Thoracic aorta (tissue), 2 donors: ENCODE measurements around the gene CAB39L. TPM values are rescaled to one million over a fixed set of nuclear protein-coding genes. Genes with fewer than 3 reads are reported as not detected.
A peak's percentile ranks its signal among the peaks of the same experiment; 100 is the strongest.

Source experiments
- ATAC-seq: fragments of 150-250 bp; one replicate; pipeline ENCODE4 v1.8.0; 2017; ENCODE audit warnings: low read depth; ENCODE audit not compliant: insufficient number of reproducible peaks, low FRiP score
- DNase-seq: peaks from one replicate; pipeline ENCODE4 v3.0.0-alpha.2; 2020; ENCODE audit warnings: low spot score
- H3K27ac ChIP-seq, 2 donors: fragments of 200-600 bp; sonication (generic); 1 replicate in 1 of 2; 2 replicates in 1 of 2; pipeline ENCODE4 v1.5.1; 2016; ENCODE audit warnings: mild to moderate bottlenecking in 2 of 2, moderate library complexity in 2 of 2
- H3K27me3 ChIP-seq: fragments of 200-600 bp; sonication (generic); replicated peaks from 2 replicates; pipeline ENCODE4 v1.6.0; 2016; ENCODE audit warnings: mild to moderate bottlenecking; ENCODE audit not compliant: insufficient read depth
- H3K36me3 ChIP-seq: fragments of 200-600 bp; sonication (generic); one replicate; pipeline ENCODE4 v1.5.1; 2016
- H3K4me1 ChIP-seq, 2 donors: fragments of 200-600 bp; sonication (generic); 1 replicate in 1 of 2; 2 replicates in 1 of 2; pipeline versions ENCODE4 v1.5.1 to v1.6.0; 2016; ENCODE audit warnings: low read depth in 2 of 2, mild to moderate bottlenecking in 1 of 2; ENCODE audit not compliant: control insufficient read depth in 1 of 2
- H3K4me3 ChIP-seq: fragments of 200-600 bp; sonication (generic); 2 replicates; pipeline ENCODE4 v1.5.1; 2016; ENCODE audit warnings: mild to moderate bottlenecking
- H3K9me3 ChIP-seq: fragments of 200-600 bp; sonication (generic); 2 replicates; pipeline ENCODE4 v1.5.1; 2016
- total RNA-seq, 2 donors: library from RNA; depleted of rRNA; stranded (reverse); fragments of >200 nt; gene quantifications; one replicate each; pipeline versions ENCODE4 v1.1.0 to v1.2.3, GENCODE V29; 2016
- TF ChIP-seq, protein P1 (sequence below): fragments of 200-600 bp; sonication (generic); IDR thresholded peaks from one replicate; pipeline ENCODE4 v1.5.1; 2019; ENCODE audit warnings: antibody characterized with exemption

Gene CAB39L
- total RNA-seq, 2 donors from 2014 or later: 38.7 to 46.7 TPM

DNA sequence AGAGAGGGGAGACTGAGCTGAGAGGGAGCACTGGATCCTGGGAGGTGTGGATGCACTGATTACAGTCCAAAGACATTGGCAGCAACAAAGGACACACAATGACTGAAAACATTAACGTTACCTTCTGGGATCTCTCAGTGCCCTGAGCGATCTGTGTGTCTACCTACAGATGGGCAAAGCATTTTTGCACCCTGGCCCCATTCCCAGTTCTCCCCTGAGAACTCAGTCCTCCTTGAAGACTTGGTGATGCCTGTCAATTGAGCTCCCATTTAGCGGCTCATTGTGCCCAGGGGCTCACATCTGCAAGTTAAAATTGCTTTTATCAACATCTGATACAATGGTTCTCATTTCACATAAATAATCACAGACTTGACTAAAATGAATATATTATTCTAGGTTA, 133.6 kb downstream of the CAB39L start:
- Histone ChIP-seq H3K36me3 (peaks cover 4% of the 10 kb centered on the region), H3K9me3 (no peaks in the 10 kb centered on the region), H3K27me3 (no peaks in the 10 kb centered on the region), H3K4me1 (peaks cover 20 to 50% of the 10 kb centered on the region in 2 donors), H3K27ac (peak overlapping the region; percentile 76 to 83), H3K4me3 (no peak overlapping the region)
- DNase-seq: no peak
- TF ChIP-seq, protein P1, sequence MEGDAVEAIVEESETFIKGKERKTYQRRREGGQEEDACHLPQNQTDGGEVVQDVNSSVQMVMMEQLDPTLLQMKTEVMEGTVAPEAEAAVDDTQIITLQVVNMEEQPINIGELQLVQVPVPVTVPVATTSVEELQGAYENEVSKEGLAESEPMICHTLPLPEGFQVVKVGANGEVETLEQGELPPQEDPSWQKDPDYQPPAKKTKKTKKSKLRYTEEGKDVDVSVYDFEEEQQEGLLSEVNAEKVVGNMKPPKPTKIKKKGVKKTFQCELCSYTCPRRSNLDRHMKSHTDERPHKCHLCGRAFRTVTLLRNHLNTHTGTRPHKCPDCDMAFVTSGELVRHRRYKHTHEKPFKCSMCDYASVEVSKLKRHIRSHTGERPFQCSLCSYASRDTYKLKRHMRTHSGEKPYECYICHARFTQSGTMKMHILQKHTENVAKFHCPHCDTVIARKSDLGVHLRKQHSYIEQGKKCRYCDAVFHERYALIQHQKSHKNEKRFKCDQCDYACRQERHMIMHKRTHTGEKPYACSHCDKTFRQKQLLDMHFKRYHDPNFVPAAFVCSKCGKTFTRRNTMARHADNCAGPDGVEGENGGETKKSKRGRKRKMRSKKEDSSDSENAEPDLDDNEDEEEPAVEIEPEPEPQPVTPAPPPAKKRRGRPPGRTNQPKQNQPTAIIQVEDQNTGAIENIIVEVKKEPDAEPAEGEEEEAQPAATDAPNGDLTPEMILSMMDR: no peak
- no peak for ATAC-seq

DNA sequence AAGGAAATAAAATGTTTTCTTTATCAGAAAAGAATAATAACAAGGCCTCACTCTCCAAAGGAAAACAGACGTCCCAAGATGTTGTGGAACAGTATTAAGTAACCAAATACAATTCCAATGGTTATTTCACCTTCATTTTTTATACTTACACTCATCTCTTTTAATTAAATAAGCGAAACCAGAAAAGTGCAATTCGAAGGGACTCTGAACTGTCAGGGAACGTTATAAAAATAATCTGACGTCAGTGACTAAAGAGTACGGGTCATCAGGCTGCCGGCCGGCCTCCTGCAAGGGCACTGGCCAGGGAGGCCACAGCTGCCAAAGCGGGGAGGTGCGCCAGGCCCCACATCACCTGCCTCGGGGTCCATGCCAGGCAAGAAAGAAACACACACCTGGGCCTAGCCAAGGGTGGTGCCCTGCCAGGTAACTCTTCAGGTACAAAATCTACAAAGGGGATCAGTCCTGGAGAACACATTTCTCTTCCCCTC, 134.9 kb downstream of the CAB39L start:
- TF ChIP-seq, protein P1: no peak
- Histone ChIP-seq H3K4me3 (peak overlapping the region; percentile 8), H3K9me3 (no peaks in the 10 kb centered on the region), H3K27me3 (no peaks in the 10 kb centered on the region), H3K27ac (peak overlapping the region; percentile 76 to 83), H3K4me1 (peaks cover 17 to 37% of the 10 kb centered on the region in 2 donors), H3K36me3 (peaks cover 4% of the 10 kb centered on the region)
- no peak for DNase-seq
- ATAC-seq: no peak

DNA sequence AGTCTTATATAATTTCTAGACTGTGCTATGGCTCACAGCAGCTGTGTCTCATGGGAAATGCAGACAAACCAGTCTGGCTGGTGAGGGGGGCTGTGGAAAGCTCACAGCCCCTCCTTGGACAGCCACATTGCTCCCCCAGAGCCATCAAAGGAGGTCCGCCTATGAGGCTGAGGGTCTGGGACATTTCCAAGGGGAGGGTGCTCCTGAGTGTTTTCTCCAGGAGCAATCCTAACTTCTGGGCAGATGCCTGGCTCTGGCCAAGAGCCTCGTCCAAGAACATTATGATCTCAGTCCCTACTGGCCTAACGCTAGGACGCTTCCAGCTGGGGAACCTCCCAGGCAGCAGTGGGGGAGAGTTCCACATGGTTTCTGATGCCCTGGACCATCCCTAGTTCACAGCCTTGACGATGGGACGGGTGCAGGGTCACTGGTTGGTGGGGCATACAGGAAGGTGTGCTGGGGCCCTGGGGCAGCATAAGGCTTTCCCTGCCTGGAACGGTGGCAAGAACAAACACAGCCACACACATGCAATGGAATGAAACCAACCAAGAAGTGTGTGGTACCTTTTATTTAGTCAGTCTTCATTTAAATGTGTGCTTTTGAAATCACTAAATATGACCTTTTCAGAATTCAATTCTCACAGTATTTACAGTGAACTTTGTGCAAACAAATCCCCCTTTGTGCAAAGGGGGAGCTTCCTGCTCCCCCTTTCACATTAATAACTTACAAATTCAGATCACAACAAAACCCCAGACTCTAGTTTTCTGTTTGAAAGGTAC, 135.6 kb downstream of the CAB39L start:
- Histone ChIP-seq H3K27me3 (no peaks in the 10 kb centered on the region), H3K4me3 (peak overlapping the region; percentile 10), H3K9me3 (no peaks in the 10 kb centered on the region), H3K4me1 (peaks cover 17 to 31% of the 10 kb centered on the region in 2 donors), H3K27ac (peak overlapping the region; percentile 76 to 83), H3K36me3 (peaks cover 4% of the 10 kb centered on the region)
- TF ChIP-seq, protein P1: no peak
- DNase-seq: peak; percentile 73
- ATAC-seq: peak; percentile 82

DNA sequence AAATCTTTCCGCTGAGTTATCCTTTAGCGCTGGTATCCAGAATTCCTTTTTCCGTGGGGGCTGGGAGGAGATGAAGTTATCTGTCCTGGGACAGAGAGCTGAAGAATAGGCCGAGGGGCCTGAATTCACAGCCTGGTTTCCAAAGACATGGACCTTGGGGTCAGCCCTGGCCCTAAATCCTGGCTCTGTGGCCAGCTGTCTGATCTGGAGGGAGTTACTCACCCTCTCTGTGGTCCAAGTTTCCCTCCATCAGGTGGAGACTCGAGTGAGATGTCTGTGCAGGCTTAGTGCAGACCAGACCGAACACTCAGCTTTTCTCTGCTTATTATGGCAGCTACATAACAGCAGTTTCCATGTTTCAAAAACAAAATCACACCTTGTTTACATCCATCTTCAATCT, 136.5 kb downstream of the CAB39L start:
- Histone ChIP-seq H3K4me3 (no peak overlapping the region), H3K27me3 (no peaks in the 10 kb centered on the region), H3K4me1 (peaks cover 17 to 30% of the 10 kb centered on the region in 2 donors), H3K27ac (peak overlapping the region; percentile 76 to 83), H3K9me3 (no peaks in the 10 kb centered on the region), H3K36me3 (peaks cover 4% of the 10 kb centered on the region)
- ATAC-seq: no peak
- no peak for DNase-seq
- TF ChIP-seq, protein P1: no peak

DNA sequence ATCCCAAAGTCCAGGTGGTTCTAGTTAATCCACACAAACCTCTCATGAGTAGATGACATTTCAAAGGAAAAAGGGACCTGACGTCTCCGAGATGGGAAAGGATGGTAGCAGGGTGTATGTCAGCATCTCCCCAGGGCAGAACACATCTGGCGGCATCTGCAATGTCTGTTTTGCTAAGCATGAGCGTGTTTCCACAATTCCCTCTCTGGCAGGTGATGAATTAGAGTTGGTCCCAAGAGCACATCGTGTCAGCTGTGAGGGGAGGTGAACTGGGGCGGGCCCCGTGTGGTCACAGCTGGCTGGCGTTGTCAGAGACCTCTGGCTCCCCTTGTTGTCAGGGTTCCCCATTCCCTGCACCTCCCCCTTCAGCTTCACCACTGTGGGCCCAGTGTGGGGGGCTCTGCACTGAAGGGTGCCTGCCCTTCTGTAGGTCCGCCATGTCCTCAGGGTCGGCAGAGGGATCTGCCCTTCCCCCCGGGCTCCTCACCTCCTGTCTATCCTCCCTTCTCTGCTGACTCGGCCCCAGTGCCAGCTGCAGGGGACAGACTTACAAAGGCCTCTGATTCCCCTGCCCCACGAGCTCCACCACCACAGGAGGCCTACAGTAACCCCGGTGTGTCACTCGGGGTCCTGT, 138.0 kb downstream of the CAB39L start:
- no peak overlapping the region for H3K4me3 ChIP-seq
- H3K27ac ChIP-seq: no peak overlapping the region
- peaks cover 21 to 30% of the 10 kb centered on the region in 2 donors for H3K4me1 ChIP-seq
- TF ChIP-seq, protein P1: no peak
- H3K9me3 ChIP-seq: no peaks in the 10 kb centered on the region
- DNase-seq (no peak), ATAC-seq (no peak)
- peaks cover 4% of the 10 kb centered on the region for H3K36me3 ChIP-seq
- no peaks in the 10 kb centered on the region for H3K27me3 ChIP-seq
